ENCODE data around the gene LENEP. TPM values are rescaled to one million over a fixed set of nuclear protein-coding genes. Genes with fewer than 3 reads are reported as not detected.

LENEP gene
- total RNA-seq, 1 donor from 2014 or later: 0.94 TPM

- peak; percentile 71 for DNase-seq (ENCODE audit: low spot score)
Measured at GRCh38 chr1:154998818-154999570, 5.6 kb downstream of the LENEP start.

- DNase-seq (ENCODE audit: low spot score): peak; percentile 64
Measured at GRCh38 chr1:154999571-155000410, 6.4 kb downstream of the LENEP start.

GRCh38 chr1:155000411-155000725 lies 7.0 kb downstream of the LENEP start:
- DNase-seq (ENCODE audit: low spot score): no peak

GRCh38 chr1:155000726-155001424 lies 7.5 kb downstream of the LENEP start:
- peak; percentile 97 for DNase-seq (ENCODE audit: low spot score)

GRCh38 chr1:155001425-155001674 lies 8.0 kb downstream of the LENEP start:
- DNase-seq (ENCODE audit: low spot score): no peak

- peak; percentile 100 for DNase-seq (ENCODE audit: low spot score)
Measured at GRCh38 chr1:155001675-155002463, 8.5 kb downstream of the LENEP start.

GRCh38 chr1:155002464-155003226 lies 9.3 kb downstream of the LENEP start, which contains the start of gene ZBTB7B:
ZBTB7B (plus strand) TSS chr1:155002802; CDS start chr1:155014661, 11,859 bp downstream.
- no peak for DNase-seq (ENCODE audit: low spot score)

GRCh38 chr1:155003227-155003765 lies 9.9 kb downstream of the LENEP start:
- no peak for DNase-seq (ENCODE audit: low spot score)

- peak; percentile 87 for DNase-seq (ENCODE audit: low spot score)
Measured at GRCh38 chr1:155003766-155004351, 10.5 kb downstream of the LENEP start.

- DNase-seq (ENCODE audit: low spot score): no peak
Measured at GRCh38 chr1:155004352-155005075, 11.1 kb downstream of the LENEP start.

- peak; percentile 85 for DNase-seq (ENCODE audit: low spot score)
Measured at GRCh38 chr1:155005076-155006011, 12.0 kb downstream of the LENEP start.

- no peak for DNase-seq (ENCODE audit: low spot score)
Measured at GRCh38 chr1:155006601-155007101, 13.3 kb downstream of the LENEP start.

- no peak for DNase-seq (ENCODE audit: low spot score)
Measured at GRCh38 chr1:155007251-155007828, 14.0 kb downstream of the LENEP start.

GRCh38 chr1:155008015-155008941 lies 14.9 kb downstream of the LENEP start:
- DNase-seq (ENCODE audit: low spot score): no peak

- no peak for DNase-seq (ENCODE audit: low spot score)
Measured at GRCh38 chr1:155009221-155009711, 15.9 kb downstream of the LENEP start.

- DNase-seq (ENCODE audit: low spot score): no peak
Measured at GRCh38 chr1:155009742-155010141, 16.4 kb downstream of the LENEP start.

All from ureter (tissue), 1 donor.